GM21717 (cell line): Measurements from ENCODE around the gene CORT.
"Not testable (repeated sequence)": the region's sequence is repeated elsewhere in the genome, so short reads cannot be mapped to it uniquely, and the experiment has no call there.

Experiments used
- ATAC-seq: cut with Tn5 transposase; IDR thresholded peaks from one replicate; pipeline ENCODE4 v1.9.1; 2021; ENCODE audit warnings: mild to moderate bottlenecking, moderate library complexity; ENCODE audit not compliant: unreplicated experiment

The CORT gene

GRCh38 chr1:10437052-10437451 is 12.8 kb upstream of the CORT start:
- no peak for ATAC-seq

GRCh38 chr1:10438677-10439163 is 11.1 kb upstream of the CORT start:
- no peak for ATAC-seq

GRCh38 chr1:10440305-10440704 is 9.5 kb upstream of the CORT start:
- no peak for ATAC-seq

GRCh38 chr1:10440794-10441193 is 9.0 kb upstream of the CORT start:
- ATAC-seq: no peak

- no peak for ATAC-seq
Observed at GRCh38 chr1:10444248-10444647, 5.6 kb upstream of the CORT start.

GRCh38 chr1:10444795-10445397 is 4.9 kb upstream of the CORT start:
- ATAC-seq: no peak

- ATAC-seq: no peak
Observed at GRCh38 chr1:10446790-10447422, 2.9 kb upstream of the CORT start.

GRCh38 chr1:10450156-10450814 is 454 bp downstream of the CORT start:
- no peak for ATAC-seq

- ATAC-seq: no peak
Observed at GRCh38 chr1:10450836-10451235, 1.0 kb downstream of the CORT start.

GRCh38 chr1:10451287-10451686 is 1.5 kb downstream of the CORT start:
- no peak for ATAC-seq

- no peak for ATAC-seq
Observed at GRCh38 chr1:10456048-10456447, 6.2 kb downstream of the CORT start.

GRCh38 chr1:10456661-10457060 is 6.8 kb downstream of the CORT start:
- ATAC-seq: no peak

- not testable (repeated sequence) for ATAC-seq
Observed at GRCh38 chr1:10457462-10457861, 7.6 kb downstream of the CORT start.

GRCh38 chr1:10457875-10458274 is 8.0 kb downstream of the CORT start:
- no peak for ATAC-seq

GRCh38 chr1:10459184-10459583 is 9.4 kb downstream of the CORT start:
- no peak for ATAC-seq

GRCh38 chr1:10467078-10467477 is 17.2 kb downstream of the CORT start:
- ATAC-seq: no peak

GRCh38 chr1:10470043-10470442 is 20.2 kb downstream of the CORT start:
- ATAC-seq: no peak

GRCh38 chr1:10471411-10472219 is 21.8 kb downstream of the CORT start:
- no peak for ATAC-seq

- ATAC-seq: peak; percentile 73
Observed at GRCh38 chr1:10472220-10473144, 22.7 kb downstream of the CORT start, which contains the start of gene DFFA. DFFA (minus strand) TSS chr1:10472529; CDS start chr1:10472458, 71 bp downstream.

GRCh38 chr1:10473145-10473765 is 23.4 kb downstream of the CORT start:
- ATAC-seq: no peak
